Stimulated activated naive CD8-positive, alpha-beta T cell treated with anti-CD3 and anti-CD28 coated beads, Interleukin-15, amount 100 ng/mL, for 72 hours (primary cell): ENCODE measurements around the gene TWF2.

Source experiments
- ATAC-seq: fragments of 150-1000 bp; cut with Tn5 transposase; 2 replicates; pipeline ENCODE4 v1.10.0; 2021; ENCODE audit warnings: mild to moderate bottlenecking, moderate library complexity
- DNase-seq, 2 donors: peaks; one replicate each; pipeline ENCODE4 v3.0.0; 2021 to 2022
- H3K27ac Mint-ChIP-seq, 2 donors: one replicate each; pipeline ENCODE4 v1.8.0; 2022; ENCODE audit warnings: mild to moderate bottlenecking in 2 of 2, mixed read lengths in 2 of 2, moderate library complexity in 2 of 2
- H3K27me3 Mint-ChIP-seq: one replicate; pipeline ENCODE4 v1.8.0; 2022; ENCODE audit warnings: mixed read lengths
- H3K4me1 Mint-ChIP-seq: one replicate; pipeline ENCODE4 v1.8.0; 2022; ENCODE audit warnings: mild to moderate bottlenecking, mixed read lengths
- H3K4me3 Mint-ChIP-seq, 2 donors: one replicate each; pipeline ENCODE4 v1.8.0; 2022; ENCODE audit warnings: mild to moderate bottlenecking in 2 of 2, mixed read lengths in 2 of 2, moderate library complexity in 1 of 2
- H3K9me3 Mint-ChIP-seq, 2 donors: one replicate each; pipeline ENCODE4 v1.8.0; 2022; ENCODE audit warnings: mixed read lengths in 2 of 2

The TWF2 gene

DNA sequence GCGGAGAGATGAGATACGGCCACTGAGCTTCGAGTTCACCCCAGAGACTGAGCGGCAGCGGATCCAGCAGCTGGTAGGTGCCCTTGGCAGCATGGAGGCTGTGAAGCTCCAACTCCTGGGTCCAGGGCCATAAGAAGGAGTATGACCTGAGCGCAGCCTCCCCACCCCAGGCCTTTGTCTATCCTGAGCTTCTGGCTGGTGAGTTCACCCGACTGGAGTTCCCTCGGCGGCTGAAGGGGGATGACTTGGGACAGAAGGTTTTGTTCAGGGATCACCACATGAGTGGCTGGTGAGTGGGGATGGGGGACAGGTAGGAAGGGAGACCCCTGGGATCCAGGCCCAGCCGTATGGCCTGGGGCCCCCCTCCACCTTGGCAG lies 9.2 kb upstream of the TWF2 start:
- Mint-ChIP-seq H3K4me1 (peaks cover 86% of the 10 kb centered on the region), H3K27ac (peak overlapping the region; percentile 62 to 94), H3K9me3 (peaks cover 0 to 5% of the 10 kb centered on the region in 2 donors), H3K27me3 (no peaks in the 10 kb centered on the region), H3K4me3 (peak overlapping the region; percentile 82 to 96)
- DNase-seq (no peak), ATAC-seq (no peak)

DNA sequence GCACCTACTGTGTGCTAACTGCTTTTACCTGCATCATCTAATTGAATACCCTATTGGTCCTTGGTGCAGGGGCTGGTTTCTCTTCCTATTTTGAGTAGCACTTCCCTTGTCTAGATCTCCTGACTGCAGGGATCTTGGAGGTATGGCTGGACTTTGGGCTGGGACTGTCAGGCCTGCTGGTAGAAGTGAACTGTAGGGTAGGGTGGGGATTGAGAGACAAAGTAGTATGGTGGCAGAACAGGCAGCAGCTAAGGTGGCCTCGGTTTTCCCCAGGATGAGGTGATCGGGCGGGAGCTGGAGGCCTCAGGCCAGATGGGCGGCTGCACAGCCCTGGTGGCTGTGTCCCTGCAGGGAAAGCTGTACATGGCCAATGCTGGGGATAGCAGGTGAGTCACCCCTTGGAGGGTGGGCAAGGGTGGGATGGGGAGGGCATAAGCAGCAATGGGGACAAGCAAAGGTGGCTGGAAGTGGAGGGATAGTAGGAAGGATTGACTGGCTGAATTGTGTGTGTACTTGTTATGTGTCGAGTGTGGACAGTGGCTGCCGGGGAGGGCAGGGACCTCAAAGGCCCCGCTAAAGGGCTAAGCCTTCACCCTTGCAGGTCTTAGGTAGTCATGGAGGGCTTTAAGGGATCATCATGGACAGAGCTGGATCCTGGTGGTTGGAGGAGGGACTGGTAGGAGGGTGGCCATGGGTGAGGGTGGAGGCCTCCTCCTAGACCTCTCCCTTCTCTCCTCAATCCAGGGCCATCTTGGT lies 8.6 kb upstream of the TWF2 start:
- peak overlapping the region; percentile 82 to 96 for H3K4me3 Mint-ChIP-seq
- H3K4me1 Mint-ChIP-seq: peaks cover 85% of the 10 kb centered on the region
- ATAC-seq (no peak), DNase-seq (peak in 1 of 2 donors; percentile 12)
- no peaks in the 10 kb centered on the region for H3K27me3 Mint-ChIP-seq
- H3K27ac Mint-ChIP-seq: peak overlapping the region; percentile 54 to 94
- H3K9me3 Mint-ChIP-seq: peaks cover 0 to 6% of the 10 kb centered on the region in 2 donors

DNA sequence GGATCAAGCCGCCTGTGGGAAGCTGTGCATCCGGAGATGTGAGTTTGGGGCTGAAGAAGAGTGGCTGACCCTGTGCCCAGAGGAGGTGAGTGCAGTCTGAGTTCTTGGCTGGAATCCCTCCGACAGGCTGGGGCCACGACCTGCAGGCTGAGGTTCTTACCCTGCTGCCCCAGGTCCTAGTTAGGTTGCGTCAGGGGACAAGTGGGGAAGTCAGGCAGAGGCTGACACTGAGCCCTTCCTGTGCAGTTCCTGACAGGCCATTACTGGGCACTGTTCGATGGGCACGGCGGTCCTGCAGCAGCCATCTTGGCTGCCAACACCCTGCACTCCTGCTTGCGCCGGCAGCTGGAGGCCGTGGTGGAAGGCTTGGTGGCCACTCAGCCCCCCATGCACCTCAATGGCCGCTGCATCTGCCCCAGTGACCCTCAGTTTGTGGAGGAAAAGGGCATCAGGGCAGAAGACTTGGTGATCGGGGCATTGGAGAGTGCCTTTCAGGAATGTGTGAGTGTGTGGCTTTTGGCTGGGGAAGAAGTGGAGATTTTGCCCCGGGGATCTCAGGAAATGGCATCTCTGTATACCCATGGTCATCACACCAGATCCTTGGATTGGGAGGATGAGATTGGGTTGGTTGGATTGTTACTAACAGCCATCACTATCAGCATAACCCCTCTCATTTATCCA lies 7.9 kb upstream of the TWF2 start:
- Mint-ChIP-seq H3K4me1 (peaks cover 85% of the 10 kb centered on the region), H3K27ac (peak overlapping the region; percentile 93 to 94), H3K27me3 (no peaks in the 10 kb centered on the region), H3K9me3 (peaks cover 0 to 6% of the 10 kb centered on the region in 2 donors), H3K4me3 (peak overlapping the region; percentile 82 to 96)
- peak in 1 of 2 donors; percentile 35 for DNase-seq
- ATAC-seq: peak; percentile 8

DNA sequence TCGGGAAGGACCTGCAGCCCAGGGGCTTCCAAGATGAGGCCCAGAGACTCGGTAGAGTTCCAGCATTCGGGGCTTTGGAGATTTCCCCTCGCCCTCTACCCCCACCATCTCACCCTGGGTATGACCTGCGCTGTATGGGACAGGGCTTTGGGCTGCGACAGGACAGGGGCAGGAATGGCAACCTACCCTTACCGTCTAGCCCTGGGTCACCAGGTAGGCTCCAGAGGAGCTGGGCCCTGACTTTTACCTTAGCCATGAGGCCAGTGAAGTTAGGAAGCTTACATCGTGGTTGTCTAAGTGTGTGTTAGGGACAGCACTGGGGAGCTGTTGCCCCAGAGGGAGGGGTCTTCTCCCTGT lies 7.3 kb upstream of the TWF2 start:
- Mint-ChIP-seq H3K27me3 (no peaks in the 10 kb centered on the region), H3K4me3 (peak overlapping the region; percentile 82 to 96), H3K9me3 (peaks cover 0 to 6% of the 10 kb centered on the region in 2 donors), H3K4me1 (peaks cover 88% of the 10 kb centered on the region), H3K27ac (peak overlapping the region; percentile 93 to 94)
- ATAC-seq (peak; percentile 29), DNase-seq (no peak)

DNA sequence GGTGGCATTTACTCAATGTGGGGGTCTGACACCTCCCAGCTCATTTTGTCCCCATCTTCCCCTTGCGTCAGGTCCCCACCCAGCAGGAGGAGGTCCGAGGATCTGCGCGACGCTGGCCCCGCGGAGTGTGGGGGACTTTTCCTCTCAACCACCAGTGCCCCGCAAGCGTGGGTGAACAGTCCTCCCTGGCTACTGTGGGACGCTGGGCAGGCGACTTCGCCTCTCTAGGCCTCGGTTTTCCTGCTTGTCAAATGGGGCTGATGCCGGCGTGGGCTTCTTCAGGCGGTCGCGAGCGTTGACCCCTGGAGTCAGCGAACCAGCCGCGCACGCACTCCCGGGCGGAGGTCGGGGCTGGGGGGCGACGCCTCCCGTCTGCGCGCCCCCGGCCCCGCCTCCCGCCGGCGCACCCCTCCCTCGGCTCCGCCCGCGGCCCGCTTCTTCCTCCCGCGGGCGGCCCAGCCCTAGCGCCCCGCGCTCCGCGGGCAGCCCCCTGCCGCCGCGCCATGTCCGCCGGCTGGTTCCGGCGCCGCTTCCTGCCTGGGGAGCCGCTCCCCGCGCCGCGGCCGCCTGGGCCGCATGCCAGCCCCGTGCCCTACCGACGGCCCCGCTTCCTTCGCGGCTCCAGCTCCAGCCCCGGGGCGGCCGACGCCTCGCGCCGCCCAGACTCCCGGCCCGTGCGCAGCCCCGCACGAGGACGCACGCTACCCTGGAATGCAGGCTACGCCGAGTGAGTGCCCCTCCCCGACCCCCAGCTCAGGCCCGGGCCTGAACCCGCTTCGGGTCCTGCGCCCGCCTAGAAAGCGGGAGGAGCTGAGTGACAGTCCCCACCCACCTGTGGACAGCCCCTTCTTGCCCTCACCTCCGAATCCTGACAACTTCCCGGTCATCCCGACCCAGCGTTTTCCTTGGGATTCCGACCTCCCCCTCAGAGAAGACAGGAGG lies 6.6 kb upstream of the TWF2 start, which contains the start of gene PPM1M:
Gene PPM1M (plus strand): TSS at position 438 of the 942 bp plus-strand sequence. CDS start 66 bp downstream, at position 504.
- H3K27me3 Mint-ChIP-seq: no peaks in the 10 kb centered on the region
- H3K4me3 Mint-ChIP-seq: peak within 1 kb of the TSS; percentile 82 to 96
- ATAC-seq (peak; percentile 59), DNase-seq (peak; percentile 67 to 70)
- H3K9me3 Mint-ChIP-seq: peaks cover 0 to 6% of the 10 kb centered on the region in 2 donors
- peak within 1 kb of the TSS; percentile 94 for H3K27ac Mint-ChIP-seq
- peaks cover 90% of the 10 kb centered on the region for H3K4me1 Mint-ChIP-seq

DNA sequence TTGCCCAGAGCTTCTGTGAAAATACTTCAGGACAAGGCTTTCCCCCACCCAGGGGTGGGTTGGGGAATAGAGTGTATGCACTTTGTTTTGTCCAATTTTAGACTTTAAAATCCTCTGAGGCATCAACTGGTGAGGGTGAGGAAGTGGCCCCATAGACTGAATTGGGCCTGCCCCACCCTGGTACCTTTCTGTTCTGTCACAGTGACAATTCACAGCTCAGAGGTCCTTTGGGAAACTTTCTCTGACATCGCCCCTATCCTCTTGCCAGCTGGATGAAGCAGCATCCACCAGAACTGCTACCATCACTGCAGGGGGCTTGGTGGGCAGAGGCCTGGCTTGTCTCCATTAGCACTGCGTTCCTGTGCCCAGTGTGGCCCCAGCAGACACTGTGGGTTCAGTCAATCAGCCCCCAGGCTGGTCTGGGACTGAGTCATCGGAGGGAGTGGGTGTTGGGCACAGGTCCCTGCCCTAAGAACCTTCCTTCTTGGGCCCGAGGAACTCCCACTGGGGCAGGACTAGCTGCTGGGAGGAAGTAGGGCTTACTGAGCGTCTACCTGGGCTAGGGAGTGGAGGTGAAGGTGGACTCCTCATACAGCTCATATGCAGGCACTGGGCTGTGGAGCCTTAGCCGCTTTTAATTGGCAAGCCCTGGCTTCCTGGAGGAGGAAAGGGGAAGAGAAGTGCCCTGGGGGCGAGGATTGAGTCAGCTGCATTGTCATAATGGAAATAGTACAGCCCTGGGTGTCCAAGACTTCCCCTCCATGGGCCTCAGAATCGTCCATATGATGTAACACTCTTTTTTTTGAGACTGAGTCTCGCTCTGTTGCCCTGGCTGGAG lies 5.1 kb upstream of the TWF2 start:
- ATAC-seq (peak; percentile 39), DNase-seq (peak; percentile 55 to 80)
- H3K4me3 Mint-ChIP-seq: peak overlapping the region; percentile 81 to 96
- peaks cover 84% of the 10 kb centered on the region for H3K4me1 Mint-ChIP-seq
- peaks cover 0 to 6% of the 10 kb centered on the region in 2 donors for H3K9me3 Mint-ChIP-seq
- H3K27me3 Mint-ChIP-seq: no peaks in the 10 kb centered on the region
- peak overlapping the region; percentile 91 to 94 for H3K27ac Mint-ChIP-seq

DNA sequence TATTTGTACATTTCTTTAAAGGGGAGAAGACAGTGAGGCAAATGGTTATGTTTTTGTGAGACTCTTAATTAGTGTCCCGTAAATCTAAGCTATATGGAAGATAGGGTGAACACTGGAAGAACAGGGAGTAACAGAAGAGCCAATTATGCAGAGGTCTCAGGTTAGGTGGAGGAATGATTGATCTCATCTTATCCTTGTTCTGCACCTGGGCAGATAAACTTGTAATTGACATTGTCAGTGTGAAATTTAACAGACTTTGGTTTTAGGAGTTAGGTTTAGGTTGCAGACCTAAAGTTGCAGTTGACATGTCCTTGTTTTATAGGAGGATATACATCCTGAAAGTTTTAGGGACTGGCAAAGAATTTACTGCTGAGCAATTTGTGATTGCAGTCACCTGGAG lies 3.1 kb upstream of the TWF2 start:
- Mint-ChIP-seq H3K4me3 (peak overlapping the region; percentile 62 to 77), H3K27me3 (no peaks in the 10 kb centered on the region), H3K4me1 (peaks cover 80% of the 10 kb centered on the region), H3K27ac (peak overlapping the region in 1 of 2 donors; percentile 94), H3K9me3 (peaks cover 0 to 6% of the 10 kb centered on the region in 2 donors)
- ATAC-seq: no peak
- DNase-seq: no peak

DNA sequence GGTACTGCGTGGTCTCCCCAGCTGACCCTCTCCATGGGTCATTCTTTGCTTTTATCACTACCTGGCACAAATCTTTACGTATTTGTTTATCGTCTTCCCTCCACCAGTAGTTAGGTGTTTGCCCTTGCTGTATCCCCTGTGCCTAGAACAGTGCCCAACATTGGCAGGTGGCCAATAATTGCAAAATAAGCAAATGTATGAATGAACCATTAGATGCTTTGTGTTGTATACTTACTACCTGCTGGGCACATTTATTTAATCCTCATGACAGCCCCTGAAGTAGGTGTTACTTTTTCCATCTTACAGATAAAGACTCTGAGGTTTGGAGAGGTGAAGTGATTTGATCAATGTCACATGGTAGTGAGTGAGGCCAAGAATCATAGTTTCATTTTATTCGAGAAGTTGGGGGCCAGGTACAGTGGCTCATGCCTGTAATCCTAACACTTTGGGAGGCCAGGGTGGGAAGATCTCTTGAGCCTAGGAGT lies 2.0 kb upstream of the TWF2 start:
- peaks cover 0 to 6% of the 10 kb centered on the region in 2 donors for H3K9me3 Mint-ChIP-seq
- H3K27ac Mint-ChIP-seq: peak overlapping the region; percentile 100
- DNase-seq (no peak), ATAC-seq (peak; percentile 4)
- H3K4me1 Mint-ChIP-seq: peaks cover 82% of the 10 kb centered on the region
- H3K27me3 Mint-ChIP-seq: no peaks in the 10 kb centered on the region
- H3K4me3 Mint-ChIP-seq: peak overlapping the region; percentile 96 to 98

DNA sequence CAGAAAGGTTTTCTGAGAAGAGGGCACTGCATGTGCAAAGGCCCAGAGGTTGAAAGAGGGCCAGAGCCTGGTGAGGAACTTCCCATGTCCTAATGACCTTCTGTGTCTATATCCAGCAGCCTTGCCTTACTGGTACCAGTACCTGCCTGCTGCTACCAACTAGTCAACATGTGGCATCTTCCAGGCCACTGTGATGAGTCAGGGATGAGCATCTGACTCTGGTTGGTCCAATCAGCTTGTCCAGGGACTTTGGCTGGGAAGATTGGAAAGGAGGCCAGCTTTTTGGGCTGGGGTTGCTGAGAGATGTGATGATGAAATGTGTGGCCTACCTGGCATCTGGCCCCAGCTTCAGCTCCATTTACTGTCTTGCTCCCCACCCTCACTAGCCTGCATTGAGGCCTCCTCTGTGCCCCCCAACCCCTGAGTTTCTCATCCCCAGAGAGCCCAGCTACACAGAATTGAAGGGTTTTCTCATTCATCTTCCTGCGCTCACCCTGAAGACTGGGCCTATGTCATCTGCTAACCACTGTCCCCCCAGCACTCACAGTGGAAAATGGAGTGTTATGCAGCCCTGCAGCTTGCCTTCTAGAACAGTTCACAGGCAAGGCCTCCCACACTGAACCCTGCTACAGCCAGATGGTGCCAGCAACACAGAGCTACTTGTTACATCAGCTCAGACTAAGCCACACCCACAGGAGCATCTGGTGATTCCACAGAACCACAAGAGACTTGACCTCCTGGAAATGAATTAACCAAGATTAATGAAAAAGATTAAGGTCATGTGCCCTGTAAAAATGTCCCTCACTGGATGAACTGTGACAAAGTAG lies 1.3 kb upstream of the TWF2 start:
- Mint-ChIP-seq H3K9me3 (peaks cover 0 to 6% of the 10 kb centered on the region in 2 donors), H3K4me3 (peak overlapping the region; percentile 96 to 98), H3K27ac (peak overlapping the region; percentile 100), H3K4me1 (peaks cover 89% of the 10 kb centered on the region), H3K27me3 (no peaks in the 10 kb centered on the region)
- DNase-seq (peak; percentile 77 to 85), ATAC-seq (peak; percentile 67)

DNA sequence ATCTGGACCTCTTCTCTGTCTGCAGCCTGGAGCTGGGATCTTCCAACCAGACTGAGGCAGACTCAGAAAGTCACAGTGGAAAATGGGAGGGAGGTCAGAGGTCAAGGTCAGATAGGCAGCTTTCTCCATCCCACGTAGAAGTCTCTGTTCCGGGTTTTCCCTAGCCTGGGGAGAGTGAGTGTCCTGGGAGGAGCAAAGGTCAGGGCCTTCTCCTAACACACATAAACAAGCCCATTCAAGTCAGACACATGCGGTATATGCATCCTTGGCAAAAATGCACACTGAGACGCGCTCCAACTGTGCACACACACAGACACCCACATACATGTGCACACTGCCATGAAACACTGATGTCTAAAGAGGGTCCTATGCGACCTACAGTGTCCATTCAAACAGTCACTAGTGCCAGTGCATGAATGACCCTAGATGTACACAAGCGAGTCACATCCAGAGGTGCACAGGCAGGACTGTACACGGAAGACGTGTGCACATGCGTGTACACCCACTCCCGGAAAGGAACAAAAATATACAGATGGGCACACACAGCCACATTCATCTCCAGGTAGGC lies 681 bp downstream of the TWF2 start:
- Mint-ChIP-seq H3K4me1 (peaks cover 89% of the 10 kb centered on the region), H3K27ac (peak overlapping the region; percentile 92), H3K27me3 (no peaks in the 10 kb centered on the region), H3K9me3 (peaks cover 0 to 2% of the 10 kb centered on the region in 2 donors), H3K4me3 (peak overlapping the region; percentile 96 to 98)
- ATAC-seq: no peak
- DNase-seq: no peak

DNA sequence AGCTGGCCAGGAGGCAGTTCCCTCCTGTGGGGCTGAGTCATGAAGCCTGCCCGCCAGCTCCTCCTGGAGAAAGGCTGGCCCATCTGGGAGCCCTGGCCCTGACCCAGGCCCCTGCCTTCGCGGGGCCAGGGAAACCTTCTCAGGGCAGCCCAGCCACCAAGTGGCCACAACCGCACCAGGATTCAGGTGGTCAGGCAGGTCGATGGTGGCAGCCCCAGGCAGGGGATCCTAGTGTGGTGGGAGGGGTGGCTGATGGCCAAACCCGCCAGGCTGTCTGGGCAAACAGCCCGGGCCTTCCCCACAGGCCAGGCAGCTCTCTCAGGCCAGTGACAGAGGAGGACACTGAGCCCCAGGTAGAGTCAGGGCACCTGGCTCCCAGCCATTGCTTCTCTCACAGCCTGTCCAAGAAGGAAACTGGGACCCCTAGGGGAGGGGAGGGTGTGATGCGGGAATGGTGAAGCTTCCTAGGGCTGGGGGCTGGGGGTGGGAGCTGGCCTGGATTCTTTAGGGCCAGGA lies 1.2 kb downstream of the TWF2 start:
- DNase-seq: peak in 1 of 2 donors; percentile 12
- Mint-ChIP-seq H3K27ac (peak overlapping the region in 1 of 2 donors; percentile 74), H3K4me3 (peak overlapping the region; percentile 96 to 98), H3K27me3 (no peaks in the 10 kb centered on the region), H3K4me1 (peaks cover 89% of the 10 kb centered on the region), H3K9me3 (no peaks in the 10 kb centered on the region)
- ATAC-seq: no peak

DNA sequence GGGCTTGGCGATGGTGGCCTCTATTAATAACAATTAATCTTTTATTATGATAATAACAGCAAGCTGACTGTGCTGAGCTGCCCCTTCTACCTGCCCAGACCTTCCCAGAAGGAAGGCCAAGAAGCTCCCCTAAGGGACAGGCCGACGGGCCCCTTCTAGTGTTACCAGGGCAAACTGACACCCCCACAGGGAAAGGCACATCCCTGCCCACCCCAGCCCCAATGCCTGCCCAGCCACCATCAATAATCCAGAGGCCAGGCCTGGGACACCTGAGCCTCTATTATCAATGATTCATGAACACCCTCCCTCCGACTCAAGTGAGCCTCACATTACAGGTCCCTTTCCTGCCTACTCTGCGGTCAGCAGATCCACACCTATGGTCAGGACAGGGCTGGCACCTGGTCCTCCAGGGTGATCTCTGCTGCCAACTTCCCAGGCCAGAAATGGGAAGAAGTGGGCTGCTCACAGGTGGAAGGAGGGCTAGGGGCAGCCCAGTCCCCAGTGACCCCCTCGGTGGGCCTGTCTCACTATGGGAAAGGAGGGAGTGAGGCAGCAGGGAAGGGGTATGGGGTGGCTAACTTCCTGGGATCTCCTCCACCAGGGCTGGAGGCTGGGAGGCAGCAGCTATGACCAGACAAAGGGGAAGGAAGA lies 1.8 kb downstream of the TWF2 start:
- ATAC-seq: no peak
- peaks cover 90% of the 10 kb centered on the region for H3K4me1 Mint-ChIP-seq
- H3K4me3 Mint-ChIP-seq: peak overlapping the region; percentile 96 to 98
- H3K27me3 Mint-ChIP-seq: no peaks in the 10 kb centered on the region
- DNase-seq: no peak
- no peaks in the 10 kb centered on the region for H3K9me3 Mint-ChIP-seq
- peak overlapping the region; percentile 74 to 97 for H3K27ac Mint-ChIP-seq

DNA sequence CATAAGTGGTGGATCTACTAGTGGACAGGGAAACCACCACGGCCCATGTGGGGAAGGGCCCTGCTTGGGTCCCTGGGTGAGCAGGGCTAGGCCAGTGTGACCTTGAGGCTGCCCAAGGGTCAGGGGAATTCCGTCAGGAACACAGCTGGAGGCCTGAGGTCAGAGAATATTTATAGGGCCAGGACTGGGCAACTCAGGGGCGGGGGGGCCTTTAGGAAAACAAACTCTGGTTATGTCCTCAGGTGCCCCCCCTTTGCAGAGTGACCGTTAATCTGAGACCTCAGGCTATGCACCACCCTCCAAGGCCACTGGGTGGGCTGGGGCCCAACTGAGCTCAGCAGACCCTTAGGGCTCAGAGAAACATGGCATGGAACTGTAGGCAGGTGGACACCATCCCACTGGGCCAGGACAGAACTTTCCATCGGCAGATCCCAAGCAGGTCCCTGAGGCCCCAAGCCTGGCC lies 2.5 kb downstream of the TWF2 start:
- no peaks in the 10 kb centered on the region for H3K27me3 Mint-ChIP-seq
- DNase-seq: peak in 1 of 2 donors; percentile 8
- no peak for ATAC-seq
- H3K4me3 Mint-ChIP-seq: peak overlapping the region; percentile 60 to 96
- peaks cover 90% of the 10 kb centered on the region for H3K4me1 Mint-ChIP-seq
- no peaks in the 10 kb centered on the region for H3K9me3 Mint-ChIP-seq
- H3K27ac Mint-ChIP-seq: peak overlapping the region in 1 of 2 donors; percentile 72
